Femur (tissue), 1 donor: ENCODE results near the gene PPM1N.
"Not testable (repeated sequence)": the region's sequence is repeated elsewhere in the genome, so short reads cannot be mapped to it uniquely, and the experiment has no call there.

ENCODE experiments used
- DNase-seq: peaks from one replicate; pipeline ENCODE4 v3.0.0-alpha.2; 2017

PPM1N gene

GRCh38 chr19:45510352-45510751 lies 12.1 kb downstream of the PPM1N start:
- DNase-seq: not testable (repeated sequence)

GRCh38 chr19:45511074-45511473 lies 12.8 kb downstream of the PPM1N start:
- no peak for DNase-seq

GRCh38 chr19:45512881-45513483 lies 14.7 kb downstream of the PPM1N start:
- no peak for DNase-seq

- peak; percentile 26 for DNase-seq
Measured at GRCh38 chr19:45514376-45515051, 16.3 kb downstream of the PPM1N start.

GRCh38 chr19:45515081-45515624 lies 16.9 kb downstream of the PPM1N start:
- peak; percentile 69 for DNase-seq

GRCh38 chr19:45515807-45516401 lies 17.7 kb downstream of the PPM1N start:
- DNase-seq: no peak

GRCh38 chr19:45517238-45517637 lies 19.0 kb downstream of the PPM1N start:
- no peak for DNase-seq

- no peak for DNase-seq
Measured at GRCh38 chr19:45517641-45518468, 19.6 kb downstream of the PPM1N start.

GRCh38 chr19:45518469-45518826 lies 20.2 kb downstream of the PPM1N start:
- no peak for DNase-seq

- no peak for DNase-seq
Measured at GRCh38 chr19:45522010-45522941, 24.0 kb downstream of the PPM1N start.

- peak; percentile 90 for DNase-seq
Measured at GRCh38 chr19:45523642-45524256, 25.5 kb downstream of the PPM1N start.

- no peak for DNase-seq
Measured at GRCh38 chr19:45524575-45525129, 26.4 kb downstream of the PPM1N start.

GRCh38 chr19:45526143-45526542 lies 27.9 kb downstream of the PPM1N start:
- DNase-seq: peak; percentile 51

- DNase-seq: no peak
Measured at GRCh38 chr19:45526971-45527370, 28.7 kb downstream of the PPM1N start.

- no peak for DNase-seq
Measured at GRCh38 chr19:45527731-45528130, 29.5 kb downstream of the PPM1N start.

- DNase-seq: no peak
Measured at GRCh38 chr19:45528149-45528743, 30.0 kb downstream of the PPM1N start.

- DNase-seq: no peak
Measured at GRCh38 chr19:45528744-45529419, 30.6 kb downstream of the PPM1N start.

- DNase-seq: no peak
Measured at GRCh38 chr19:45529420-45529785, 31.2 kb downstream of the PPM1N start.

- no peak for DNase-seq
Measured at GRCh38 chr19:45531349-45531748, 33.1 kb downstream of the PPM1N start.

GRCh38 chr19:45539459-45539858 lies 41.2 kb downstream of the PPM1N start:
- DNase-seq: no peak
